GM18505 (cell line): ENCODE data around the gene SEMA3A.

Source experiments
- ATAC-seq: cut with Tn5 transposase; IDR thresholded peaks from one replicate; pipeline ENCODE4 v1.9.1; 2021; ENCODE audit not compliant: unreplicated experiment
- POLR2A ChIP-seq: IDR thresholded peaks from 4 replicates; pipeline ENCODE4 v1.6.1; 2011; ENCODE audit warnings: borderline replicate concordance; ENCODE audit not compliant: insufficient read depth, insufficient read length; ENCODE audit errors: extremely low read depth

Gene SEMA3A

GRCh38 chr7:84210301-84210700, 15.7 kb upstream of the SEMA3A start:
- TF ChIP-seq POLR2A = no peak
- no peak for ATAC-seq

- no peak for TF ChIP-seq POLR2A
- ATAC-seq = no peak
These were observed 14.4 kb upstream of the SEMA3A start for GRCh38 chr7:84209006-84209405.

GRCh38 chr7:84207615-84208014, 13.0 kb upstream of the SEMA3A start:
- TF ChIP-seq POLR2A = no peak
- no peak for ATAC-seq

GRCh38 chr7:84207025-84207424, 12.4 kb upstream of the SEMA3A start:
- no peak for ATAC-seq
- no peak for TF ChIP-seq POLR2A

- TF ChIP-seq POLR2A = no peak
- ATAC-seq = no peak
These were observed 10.1 kb upstream of the SEMA3A start for GRCh38 chr7:84204655-84205054.

- no peak for ATAC-seq
- TF ChIP-seq POLR2A = no peak
These were observed 8.3 kb upstream of the SEMA3A start for GRCh38 chr7:84202855-84203254.

GRCh38 chr7:84200859-84201258, 6.3 kb upstream of the SEMA3A start:
- no peak for ATAC-seq
- no peak for TF ChIP-seq POLR2A

GRCh38 chr7:84199216-84199615, 4.6 kb upstream of the SEMA3A start:
- no peak for ATAC-seq
- TF ChIP-seq POLR2A = no peak

GRCh38 chr7:84196084-84196503, 1.5 kb upstream of the SEMA3A start:
- TF ChIP-seq POLR2A = no peak
- no peak for ATAC-seq

GRCh38 chr7:84195295-84196060, 889 bp upstream of the SEMA3A start:
- no peak for ATAC-seq
- no peak for TF ChIP-seq POLR2A

- ATAC-seq = no peak
- no peak for TF ChIP-seq POLR2A
These were observed 842 bp downstream of the SEMA3A start for GRCh38 chr7:84193747-84194146.

GRCh38 chr7:84191842-84192241, 2.7 kb downstream of the SEMA3A start:
- no peak for TF ChIP-seq POLR2A
- ATAC-seq = no peak

GRCh38 chr7:84191261-84191660, 3.3 kb downstream of the SEMA3A start:
- no peak for TF ChIP-seq POLR2A
- ATAC-seq = no peak

- TF ChIP-seq POLR2A = no peak
- no peak for ATAC-seq
These were observed 4.4 kb downstream of the SEMA3A start for GRCh38 chr7:84190016-84190705.
